Gastrocnemius medialis (tissue), 4 donors: ENCODE measurements around the gene PAGR1.
"Not testable (repeated sequence)": the region's sequence is repeated elsewhere in the genome, so short reads cannot be mapped to it uniquely, and the experiment has no call there.

ENCODE experiments used
- POLR2A ChIP-seq, 2 donors: fragments of 450-650 bp; IDR thresholded peaks; one replicate each; pipeline ENCODE4 v1.6.1; 2017; ENCODE audit warnings: antibody characterized with exemption in 2 of 2, mild to moderate bottlenecking in 2 of 2, moderate library complexity in 2 of 2
- TF ChIP-seq, protein P1 (sequence below), 5 experiments: fragments of 450-650 bp in 3 of 5; fragments of 200-600 bp in 2 of 5; sonication (generic) in 2 of 5; IDR thresholded peaks in 4 of 5; conservative IDR thresholded peaks in 1 of 5; 1 replicate in 4 of 5; 2 replicates in 1 of 5; pipeline ENCODE4 v1.5.1; 2016 to 2019; ENCODE audit warnings: antibody characterized with exemption in 5 of 5, mild to moderate bottlenecking in 3 of 5, moderate library complexity in 3 of 5

GRCh38 chr16:29783094-29783953 lies 32.6 kb upstream of the PAGR1 start:
- TF ChIP-seq, protein P1, sequence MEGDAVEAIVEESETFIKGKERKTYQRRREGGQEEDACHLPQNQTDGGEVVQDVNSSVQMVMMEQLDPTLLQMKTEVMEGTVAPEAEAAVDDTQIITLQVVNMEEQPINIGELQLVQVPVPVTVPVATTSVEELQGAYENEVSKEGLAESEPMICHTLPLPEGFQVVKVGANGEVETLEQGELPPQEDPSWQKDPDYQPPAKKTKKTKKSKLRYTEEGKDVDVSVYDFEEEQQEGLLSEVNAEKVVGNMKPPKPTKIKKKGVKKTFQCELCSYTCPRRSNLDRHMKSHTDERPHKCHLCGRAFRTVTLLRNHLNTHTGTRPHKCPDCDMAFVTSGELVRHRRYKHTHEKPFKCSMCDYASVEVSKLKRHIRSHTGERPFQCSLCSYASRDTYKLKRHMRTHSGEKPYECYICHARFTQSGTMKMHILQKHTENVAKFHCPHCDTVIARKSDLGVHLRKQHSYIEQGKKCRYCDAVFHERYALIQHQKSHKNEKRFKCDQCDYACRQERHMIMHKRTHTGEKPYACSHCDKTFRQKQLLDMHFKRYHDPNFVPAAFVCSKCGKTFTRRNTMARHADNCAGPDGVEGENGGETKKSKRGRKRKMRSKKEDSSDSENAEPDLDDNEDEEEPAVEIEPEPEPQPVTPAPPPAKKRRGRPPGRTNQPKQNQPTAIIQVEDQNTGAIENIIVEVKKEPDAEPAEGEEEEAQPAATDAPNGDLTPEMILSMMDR (IDR thresholded peaks at IDR 0.05 in 4 of 5, conservative IDR thresholded peaks at IDR 0.05 in 1 of 5) = not testable (repeated sequence)
- TF ChIP-seq POLR2A (IDR thresholded peaks at IDR 0.05) = not testable (repeated sequence)
